ENCODE data around the gene PRXL2A.

DNA sequence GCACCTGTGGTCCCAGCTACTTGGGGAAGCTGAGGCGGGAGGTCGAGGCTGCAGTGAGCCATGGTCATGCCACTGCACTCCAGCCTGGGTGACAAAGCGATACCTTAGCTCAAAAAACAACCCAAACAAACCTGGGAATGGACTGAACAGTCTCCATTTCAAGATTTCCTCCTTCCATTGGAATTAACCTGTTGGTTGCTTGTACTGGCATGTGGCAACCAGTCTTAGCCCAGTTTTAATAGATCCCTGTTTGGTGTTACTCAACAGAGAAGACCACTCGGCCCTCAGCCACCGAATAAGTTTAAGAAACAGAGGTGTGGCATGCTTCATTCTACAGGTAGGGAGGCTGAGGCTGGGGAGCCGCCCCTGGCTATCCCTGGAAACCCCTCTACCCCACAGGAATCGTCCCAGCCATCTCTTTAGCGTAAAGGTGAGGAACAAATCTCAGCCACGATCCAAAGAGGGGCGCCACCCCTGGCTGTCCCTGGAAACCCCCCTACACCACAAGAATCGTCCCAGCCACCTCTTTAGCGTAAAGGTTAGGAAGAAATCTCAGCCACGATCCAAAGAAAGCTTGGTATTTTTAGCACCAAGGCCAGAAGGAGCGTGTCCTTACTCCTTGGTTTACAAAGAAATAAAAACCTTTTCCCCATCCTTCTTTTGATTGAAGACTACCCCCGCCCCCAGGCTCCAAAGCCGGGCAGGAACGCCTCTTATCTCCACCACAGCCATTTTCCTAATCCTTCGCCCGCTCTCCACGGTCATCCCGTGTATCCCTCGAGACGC, 44.9 kb downstream of the PRXL2A start:
- no peak for TF ChIP-seq FOSL2 (IDR thresholded peaks at IDR 0.05; ENCODE audit: borderline replicate concordance, low read depth)
- TF ChIP-seq, protein P1, sequence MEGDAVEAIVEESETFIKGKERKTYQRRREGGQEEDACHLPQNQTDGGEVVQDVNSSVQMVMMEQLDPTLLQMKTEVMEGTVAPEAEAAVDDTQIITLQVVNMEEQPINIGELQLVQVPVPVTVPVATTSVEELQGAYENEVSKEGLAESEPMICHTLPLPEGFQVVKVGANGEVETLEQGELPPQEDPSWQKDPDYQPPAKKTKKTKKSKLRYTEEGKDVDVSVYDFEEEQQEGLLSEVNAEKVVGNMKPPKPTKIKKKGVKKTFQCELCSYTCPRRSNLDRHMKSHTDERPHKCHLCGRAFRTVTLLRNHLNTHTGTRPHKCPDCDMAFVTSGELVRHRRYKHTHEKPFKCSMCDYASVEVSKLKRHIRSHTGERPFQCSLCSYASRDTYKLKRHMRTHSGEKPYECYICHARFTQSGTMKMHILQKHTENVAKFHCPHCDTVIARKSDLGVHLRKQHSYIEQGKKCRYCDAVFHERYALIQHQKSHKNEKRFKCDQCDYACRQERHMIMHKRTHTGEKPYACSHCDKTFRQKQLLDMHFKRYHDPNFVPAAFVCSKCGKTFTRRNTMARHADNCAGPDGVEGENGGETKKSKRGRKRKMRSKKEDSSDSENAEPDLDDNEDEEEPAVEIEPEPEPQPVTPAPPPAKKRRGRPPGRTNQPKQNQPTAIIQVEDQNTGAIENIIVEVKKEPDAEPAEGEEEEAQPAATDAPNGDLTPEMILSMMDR (IDR thresholded peaks at IDR 0.05), result peak; percentile 19; the same call in 1 of the 2 replicates
- no peak for TF ChIP-seq POLR2AphosphoS5 (IDR thresholded peaks at IDR 0.05; ENCODE audit: low read depth, low read length)
- TF ChIP-seq CHD2 (IDR thresholded peaks at IDR 0.05; ENCODE audit: low read length, partially characterized antibody), result no peak
- no peak for TF ChIP-seq GABPA (IDR thresholded peaks at IDR 0.05; ENCODE audit: low read depth)
- TF ChIP-seq RXRA (IDR thresholded peaks at IDR 0.05; ENCODE audit: borderline replicate concordance, low read depth), result no peak
- no peak for TF ChIP-seq TEAD4 (IDR thresholded peaks at IDR 0.05; ENCODE audit: borderline replicate concordance, insufficient read depth)
- TF ChIP-seq YY1 (IDR thresholded peaks at IDR 0.05; ENCODE audit: low read depth), result 0 out of 2 replicates have a peak, but pooled peaks have one; percentile 54
- no peak for TF ChIP-seq SIN3A (IDR thresholded peaks at IDR 0.05; ENCODE audit: borderline replicate concordance, low read depth, low read length)
- TF ChIP-seq, protein P2, sequence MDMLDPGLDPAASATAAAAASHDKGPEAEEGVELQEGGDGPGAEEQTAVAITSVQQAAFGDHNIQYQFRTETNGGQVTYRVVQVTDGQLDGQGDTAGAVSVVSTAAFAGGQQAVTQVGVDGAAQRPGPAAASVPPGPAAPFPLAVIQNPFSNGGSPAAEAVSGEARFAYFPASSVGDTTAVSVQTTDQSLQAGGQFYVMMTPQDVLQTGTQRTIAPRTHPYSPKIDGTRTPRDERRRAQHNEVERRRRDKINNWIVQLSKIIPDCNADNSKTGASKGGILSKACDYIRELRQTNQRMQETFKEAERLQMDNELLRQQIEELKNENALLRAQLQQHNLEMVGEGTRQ (IDR thresholded peaks at IDR 0.05; ENCODE audit: borderline replicate concordance, low read depth, low read length), result no peak
- no peak for TF ChIP-seq TAF1 (IDR thresholded peaks at IDR 0.05; ENCODE audit: borderline replicate concordance, low read depth, low read length)
- no peak for TF ChIP-seq JUND (IDR thresholded peaks at IDR 0.05)

Data from SK-N-SH (cell line).